HT1080 (cell line): ENCODE measurements around the gene POU2AF2. TPM values are rescaled to one million over a fixed set of nuclear protein-coding genes. Genes with fewer than 3 reads are reported as not detected.
"Not testable (repeated sequence)": the region's sequence is repeated elsewhere in the genome, so short reads cannot be mapped to it uniquely, and the experiment has no call there.

ENCODE experiments used
- DNase-seq: peaks from one replicate; pipeline ENCODE4 v3.0.0-alpha.2; 2015; ENCODE audit warnings: low read depth
- total RNA-seq: library from RNA; depleted of rRNA; stranded (reverse); fragments of >200 nt; shearing (Covaris generic); gene quantifications from 2 replicates; pipeline ENCODE4 v1.2.3, GENCODE V29; 2014

The POU2AF2 gene
- total RNA-seq, 1 experiment from 2014 or later: not detected

GRCh38 chr11:111253630-111254029 lies 8.1 kb downstream of the POU2AF2 start:
- DNase-seq: no peak

GRCh38 chr11:111258046-111258445 lies 12.5 kb downstream of the POU2AF2 start:
- DNase-seq: no peak

GRCh38 chr11:111259896-111260295 lies 14.4 kb downstream of the POU2AF2 start:
- peak; percentile 60 for DNase-seq

- DNase-seq: no peak
These were observed 15.3 kb downstream of the POU2AF2 start for GRCh38 chr11:111260811-111261210.

GRCh38 chr11:111264646-111265045 lies 19.1 kb downstream of the POU2AF2 start:
- no peak for DNase-seq

GRCh38 chr11:111265421-111265820 lies 19.9 kb downstream of the POU2AF2 start:
- DNase-seq: no peak

GRCh38 chr11:111268303-111268702 lies 22.8 kb downstream of the POU2AF2 start:
- not testable (repeated sequence) for DNase-seq

- no peak for DNase-seq
These were observed 23.8 kb downstream of the POU2AF2 start for GRCh38 chr11:111269146-111269868.

- no peak for DNase-seq
These were observed 26.9 kb downstream of the POU2AF2 start for GRCh38 chr11:111272420-111272819.

GRCh38 chr11:111282562-111283075 lies 37.1 kb downstream of the POU2AF2 start:
- DNase-seq: no peak

GRCh38 chr11:111283945-111284481 lies 38.5 kb downstream of the POU2AF2 start:
- DNase-seq: no peak

- DNase-seq: no peak
These were observed 39.9 kb downstream of the POU2AF2 start for GRCh38 chr11:111285189-111286091.

- DNase-seq: no peak
These were observed 46.2 kb downstream of the POU2AF2 start for GRCh38 chr11:111291764-111292163.

- not testable (repeated sequence) for DNase-seq
These were observed 46.9 kb downstream of the POU2AF2 start for GRCh38 chr11:111292408-111292807.

- no peak for DNase-seq
These were observed 50.7 kb downstream of the POU2AF2 start for GRCh38 chr11:111296196-111296595.

- no peak for DNase-seq
These were observed 52.2 kb downstream of the POU2AF2 start for GRCh38 chr11:111297696-111298095.

GRCh38 chr11:111298413-111299100 lies 53.0 kb downstream of the POU2AF2 start, which contains the start of gene POU2AF3:
TSS of gene POU2AF3 (plus strand) at chr11:111298546. CDS start at chr11:111298582, 36 bp downstream.
- no peak for DNase-seq

- DNase-seq: no peak
These were observed 53.8 kb downstream of the POU2AF2 start for GRCh38 chr11:111299101-111300026.

- DNase-seq: no peak
These were observed 55.0 kb downstream of the POU2AF2 start for GRCh38 chr11:111300569-111300968.
